Measurements from ENCODE around the gene CARMIL3.
A peak's percentile ranks its signal among the peaks of the same experiment; 100 is the strongest.
"Not testable (repeated sequence)": the region's sequence is repeated elsewhere in the genome, so short reads cannot be mapped to it uniquely, and the experiment has no call there.

The CARMIL3 gene

DNA sequence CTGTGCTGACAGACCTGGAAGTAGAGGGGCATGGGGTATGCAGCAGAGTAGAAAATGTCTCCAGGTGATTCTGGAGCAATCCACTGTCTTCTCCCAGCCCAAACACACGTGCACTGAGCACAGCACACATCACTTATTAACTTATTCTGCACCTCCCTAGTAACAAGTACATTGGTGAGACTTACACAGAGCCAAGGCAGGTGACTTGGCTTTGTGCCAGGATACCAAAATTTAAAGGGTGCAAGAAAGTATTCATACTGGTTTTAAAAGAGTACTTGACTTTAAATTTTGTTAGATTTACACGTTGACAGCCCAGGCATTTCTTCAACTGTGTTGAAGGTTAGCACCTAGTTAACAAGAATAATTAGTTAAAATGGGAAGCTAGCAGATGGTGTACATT lies 11.1 kb upstream of the CARMIL3 start:
- DNase-seq (ENCODE audit: low read depth): no peak

DNA sequence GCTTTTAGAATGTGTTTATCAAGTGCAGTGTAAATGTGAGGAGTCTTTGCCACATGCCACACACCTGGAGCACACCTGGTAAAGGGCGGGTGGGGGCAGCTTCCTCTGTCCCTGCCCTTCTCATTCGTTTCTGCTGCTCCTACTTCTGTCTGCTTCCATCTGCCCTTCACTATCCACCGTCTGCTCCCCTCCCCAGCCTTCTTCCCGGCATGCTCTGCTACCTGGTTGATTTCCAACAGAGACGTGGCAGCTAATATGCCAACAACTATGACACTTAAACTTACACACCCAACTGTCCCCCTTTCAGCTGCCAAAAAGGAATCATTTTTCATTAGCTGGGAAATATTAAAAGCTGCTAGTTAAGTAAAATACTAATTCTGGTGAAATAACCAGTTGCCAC lies 9.1 kb upstream of the CARMIL3 start:
- no peak for DNase-seq (ENCODE audit: low read depth)

DNA sequence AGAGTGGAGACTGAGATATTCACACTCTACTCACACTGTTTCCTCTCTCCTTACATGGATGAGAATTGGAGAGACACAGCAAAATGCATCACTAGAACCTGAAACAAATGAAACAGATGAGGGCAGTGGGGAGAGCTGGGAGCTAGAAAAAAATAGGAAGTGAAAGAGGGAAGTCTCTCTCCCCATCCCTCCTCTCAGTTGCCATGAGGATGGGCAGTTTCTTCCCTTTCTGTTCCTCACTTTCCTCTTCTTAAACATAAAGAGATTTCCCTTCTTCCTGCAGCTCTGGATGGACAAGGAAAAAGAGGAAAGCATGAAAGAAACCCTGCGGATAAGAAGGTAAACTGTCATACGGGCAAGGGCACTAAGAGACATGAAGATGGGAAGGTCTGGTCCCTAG lies 2.8 kb upstream of the CARMIL3 start:
- DNase-seq (ENCODE audit: low read depth): not testable (repeated sequence)

DNA sequence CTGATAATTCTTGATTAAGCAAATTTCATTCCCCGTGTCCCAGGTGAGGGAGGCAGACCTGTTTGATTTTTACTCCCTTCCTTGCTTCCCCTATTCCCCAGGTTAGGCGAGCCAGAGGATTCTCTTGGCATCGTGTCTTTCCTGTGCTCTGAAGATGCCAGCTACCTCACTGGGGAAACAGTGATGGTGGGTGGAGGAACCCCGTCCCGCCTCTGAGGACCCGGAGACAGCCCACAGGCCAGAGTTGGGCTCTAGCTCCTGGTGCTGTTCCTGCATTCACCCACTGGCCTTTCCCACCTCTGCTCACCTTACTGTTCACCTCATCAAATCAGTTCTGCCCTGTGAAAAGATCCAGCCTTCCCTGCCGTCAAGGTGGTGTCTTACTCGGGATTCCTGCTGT lies 1.1 kb upstream of the CARMIL3 start:
- not testable (repeated sequence) for DNase-seq (ENCODE audit: low read depth)

DNA sequence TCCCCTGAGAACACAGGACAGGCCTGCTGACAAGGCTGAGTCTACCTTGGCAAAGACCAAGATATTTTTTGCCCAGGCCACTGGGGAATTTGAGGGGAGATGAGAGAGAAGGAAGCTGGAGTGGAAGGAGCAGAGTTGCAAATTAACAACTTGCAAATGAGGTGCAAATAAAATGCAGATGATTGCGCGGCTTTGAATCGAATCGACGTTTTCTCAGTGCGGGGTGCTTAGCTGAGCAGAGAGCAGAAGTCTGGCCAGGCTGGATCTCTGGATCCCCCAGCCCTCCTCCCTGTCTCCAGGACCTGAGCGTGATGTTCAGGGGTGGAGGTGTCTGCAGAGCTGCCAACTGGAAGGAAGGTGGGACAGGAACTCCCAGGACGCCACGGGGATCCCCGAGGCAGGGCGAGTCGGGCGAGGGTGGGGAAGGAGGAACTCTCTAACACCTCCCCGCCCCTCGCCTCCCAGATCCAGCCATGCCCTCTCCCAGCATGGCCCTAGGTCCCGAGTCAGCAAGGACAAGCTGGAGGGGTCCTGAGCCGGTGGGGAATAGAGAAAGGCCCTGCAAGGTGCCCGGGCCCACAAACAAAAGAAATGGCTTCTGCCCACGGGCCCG lies 527 bp upstream of the CARMIL3 start:
- DNase-seq (ENCODE audit: low read depth): no peak

DNA sequence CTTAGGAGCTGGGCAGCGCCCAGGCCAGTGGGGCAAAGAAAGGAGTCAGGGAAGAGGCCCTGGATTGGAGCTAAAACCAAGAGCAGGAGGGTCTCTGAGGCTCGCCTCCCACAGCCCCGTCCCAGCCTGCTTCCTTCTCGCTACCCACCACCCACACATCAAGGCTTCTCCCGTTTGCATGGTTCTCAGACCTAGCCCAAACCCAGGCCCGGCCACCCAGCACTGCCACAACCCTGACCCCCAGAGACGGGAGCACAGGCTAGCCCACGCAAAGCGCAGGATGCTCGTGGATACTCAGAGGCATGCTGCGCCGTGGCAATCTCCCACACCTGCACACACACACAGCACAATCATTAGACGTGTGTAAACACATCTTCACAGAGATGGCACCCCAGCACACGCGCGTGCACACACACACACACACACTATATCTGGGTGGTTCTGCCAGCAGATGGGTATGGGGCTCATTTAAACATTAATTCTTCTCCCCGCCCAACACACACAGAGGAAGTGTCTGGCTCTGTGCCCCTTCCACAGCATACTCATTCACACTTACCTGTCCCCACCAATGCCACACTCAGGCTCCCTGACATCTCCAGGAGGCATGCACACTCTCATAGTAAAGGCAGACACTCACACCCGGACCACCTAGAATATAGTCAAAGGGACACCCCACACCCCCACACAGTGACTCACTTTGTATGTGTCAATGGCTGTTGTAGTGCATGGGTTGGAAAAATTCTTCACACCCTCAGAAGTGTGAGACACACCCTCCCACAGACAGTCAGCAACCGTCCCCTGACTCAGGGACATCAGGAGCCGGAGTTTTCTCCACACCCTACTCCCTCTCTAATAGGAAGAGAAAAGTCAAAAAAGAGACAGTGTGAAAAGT lies 1.1 kb downstream of the CARMIL3 start:
- DNase-seq (ENCODE audit: low read depth): peak; percentile 17

DNA sequence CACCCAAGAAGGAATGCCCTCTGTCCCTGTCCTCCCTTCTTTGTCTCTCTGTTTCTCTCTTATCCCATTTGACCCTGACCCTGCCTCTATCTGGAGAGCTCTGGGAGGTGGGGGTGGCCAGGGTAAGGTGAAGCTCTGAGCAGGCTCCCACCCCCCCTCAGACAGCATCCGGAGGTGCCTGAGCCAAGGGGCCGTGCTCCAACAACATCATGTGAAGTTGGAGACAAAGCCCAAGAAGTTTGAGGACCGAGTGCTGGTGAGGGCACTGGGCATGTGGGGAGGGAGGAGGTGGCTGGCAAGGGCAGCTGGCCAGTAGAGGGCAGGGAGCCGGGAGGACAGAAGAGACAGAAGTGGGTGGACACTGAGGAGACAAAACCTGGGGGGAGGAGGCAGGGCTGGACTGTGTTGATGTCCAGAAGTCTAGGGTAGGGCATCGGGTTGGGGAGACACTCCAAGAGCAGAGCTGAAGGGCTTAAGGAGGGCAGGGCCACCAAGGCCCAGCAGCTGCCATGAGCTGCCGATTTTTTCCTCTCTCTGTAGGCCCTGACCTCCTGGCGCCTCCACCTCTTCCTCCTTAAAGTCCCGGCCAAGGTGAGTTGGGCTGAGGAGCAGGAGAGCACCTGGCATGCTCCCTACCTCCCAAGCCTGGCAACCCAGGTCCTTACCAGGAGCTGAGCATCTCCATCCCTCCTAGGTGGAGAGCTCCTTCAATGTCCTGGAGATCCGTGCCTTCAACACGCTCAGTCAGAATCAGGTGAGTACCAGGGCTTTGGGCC lies 1.9 kb downstream of the CARMIL3 start:
- no peak for DNase-seq (ENCODE audit: low read depth)

DNA sequence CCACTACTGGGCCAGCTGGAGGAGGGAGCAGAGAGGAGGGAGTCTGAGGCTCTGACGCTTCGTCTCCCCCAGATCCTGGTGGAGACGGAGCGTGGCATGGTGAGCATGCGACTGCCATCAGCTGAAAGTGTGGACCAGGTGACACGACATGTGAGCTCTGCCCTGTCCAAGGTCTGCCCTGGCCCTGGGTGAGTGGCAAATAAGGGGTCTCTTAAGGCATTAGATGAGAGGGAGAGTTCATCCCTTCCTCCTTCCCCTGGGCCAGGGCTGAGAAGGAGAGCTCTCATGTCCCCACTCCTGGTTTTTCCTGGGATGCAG lies 2.5 kb downstream of the CARMIL3 start:
- DNase-seq (ENCODE audit: low read depth): no peak

DNA sequence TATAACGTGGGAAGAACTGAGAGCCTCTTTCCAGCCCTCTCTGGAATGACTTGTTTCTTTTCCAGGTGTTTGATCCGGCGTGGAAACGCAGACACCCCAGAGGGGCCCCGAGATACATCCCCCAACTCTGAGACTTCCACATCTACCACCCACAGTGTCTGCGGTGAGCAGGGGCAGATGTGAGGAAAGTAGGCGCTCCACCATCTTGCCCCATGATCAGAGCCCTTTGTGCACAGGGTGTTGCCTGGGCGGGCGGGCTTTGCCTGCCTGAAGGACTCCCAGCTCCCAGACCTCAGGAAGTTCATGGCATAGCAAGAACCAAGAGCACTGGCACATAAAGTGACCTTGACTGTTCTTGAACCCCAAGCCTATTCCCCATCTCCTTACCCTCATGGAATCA lies 2.8 kb downstream of the CARMIL3 start:
- DNase-seq (ENCODE audit: low read depth): no peak

DNA sequence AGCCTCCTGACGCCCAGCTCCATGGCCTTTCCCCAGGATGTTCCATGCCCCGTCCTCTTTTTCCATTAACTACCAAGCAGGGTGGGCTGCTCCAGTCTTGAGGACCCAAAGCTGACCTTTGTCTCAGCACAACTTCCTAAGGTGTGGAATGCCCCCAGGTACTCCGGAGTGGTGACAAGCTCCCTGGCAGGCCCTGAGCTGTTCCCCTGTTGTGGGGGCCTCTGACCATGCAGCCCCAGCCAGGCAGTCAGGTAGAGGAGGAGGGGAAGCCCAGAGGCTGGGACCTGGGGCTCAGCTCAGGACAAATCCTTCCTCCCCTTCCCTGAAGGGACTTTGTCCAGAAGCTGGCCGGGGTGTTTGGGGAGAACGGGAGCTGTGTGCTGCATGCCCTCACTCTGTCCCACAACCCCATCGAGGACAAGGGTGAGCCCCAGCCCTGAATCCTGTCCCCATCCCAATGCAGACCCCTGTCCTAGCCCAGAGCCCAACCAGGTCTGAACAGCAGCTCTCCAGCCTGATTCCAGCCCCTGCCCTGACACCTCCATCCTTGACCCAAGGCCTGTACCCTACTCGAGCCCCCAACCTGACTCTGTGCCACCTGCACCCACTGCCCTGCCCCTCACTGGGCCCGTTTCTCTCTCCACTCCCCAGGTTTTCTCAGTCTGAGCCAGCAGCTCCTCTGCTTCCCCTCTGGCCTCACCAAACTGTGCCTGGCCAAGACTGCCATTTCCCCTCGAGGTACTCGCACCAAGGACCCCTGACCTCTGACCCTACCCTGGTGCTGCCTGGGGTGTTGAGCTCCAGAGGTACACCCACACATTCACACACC lies 4.4 kb downstream of the CARMIL3 start:
- no peak for DNase-seq (ENCODE audit: low read depth)

DNA sequence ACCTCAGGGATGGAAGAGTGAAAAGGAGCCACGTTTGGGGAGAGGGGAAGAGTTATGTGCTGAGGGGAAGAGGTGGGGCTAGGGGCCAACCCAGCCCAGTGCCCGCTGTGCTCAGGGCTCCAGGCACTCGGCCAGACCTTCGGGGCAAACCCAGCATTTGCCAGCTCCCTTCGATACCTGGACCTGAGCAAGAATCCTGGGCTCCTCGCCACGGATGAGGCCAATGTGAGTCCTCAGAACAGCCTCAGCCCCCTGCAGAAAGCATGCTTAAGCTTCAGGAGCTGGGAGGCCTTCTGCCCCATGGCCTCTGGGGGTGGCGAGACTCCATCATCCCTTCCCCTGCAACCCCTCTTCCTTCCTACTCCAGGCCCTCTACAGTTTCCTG lies 5.0 kb downstream of the CARMIL3 start:
- no peak for DNase-seq (ENCODE audit: low read depth)

DNA sequence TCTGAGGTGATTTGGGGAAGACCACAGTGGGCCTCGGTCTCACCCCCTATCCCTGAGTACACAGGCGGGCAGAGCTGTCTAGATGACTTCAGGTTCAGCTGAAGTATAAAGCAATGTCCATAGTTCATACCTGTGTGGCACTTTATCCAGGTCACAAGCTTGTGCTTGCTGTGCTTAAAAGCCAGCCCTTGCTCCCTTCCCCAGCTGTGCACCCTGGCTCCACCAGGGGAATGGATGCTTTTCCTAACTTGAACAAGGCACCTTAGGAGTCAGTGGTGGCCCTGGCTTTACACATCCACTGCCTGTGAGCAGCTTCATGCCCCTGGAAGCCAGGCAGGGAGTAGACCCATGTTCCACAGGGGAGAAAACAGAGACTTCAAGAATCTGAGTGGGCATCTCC lies 5.5 kb downstream of the CARMIL3 start:
- DNase-seq (ENCODE audit: low read depth): no peak

DNA sequence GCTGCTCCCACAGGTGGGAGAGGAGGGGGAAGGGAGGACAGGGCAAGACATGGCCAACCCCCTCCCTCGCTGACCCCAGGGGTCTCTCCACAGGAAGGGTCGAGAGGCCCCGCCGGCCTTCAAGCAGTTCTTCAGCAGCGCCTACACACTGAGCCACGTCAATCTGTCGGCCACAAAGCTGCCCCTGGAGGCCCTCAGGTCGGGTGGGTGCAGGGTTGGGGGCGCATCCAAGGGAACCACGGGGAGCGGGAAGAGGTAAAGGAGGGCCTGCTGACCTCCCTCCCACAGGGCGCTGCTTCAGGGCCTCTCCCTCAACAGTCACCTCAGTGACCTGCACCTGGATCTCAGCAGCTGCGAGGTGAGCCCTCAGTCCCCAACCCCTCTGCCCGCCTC lies 6.1 kb downstream of the CARMIL3 start:
- DNase-seq (ENCODE audit: low read depth): no peak

DNA sequence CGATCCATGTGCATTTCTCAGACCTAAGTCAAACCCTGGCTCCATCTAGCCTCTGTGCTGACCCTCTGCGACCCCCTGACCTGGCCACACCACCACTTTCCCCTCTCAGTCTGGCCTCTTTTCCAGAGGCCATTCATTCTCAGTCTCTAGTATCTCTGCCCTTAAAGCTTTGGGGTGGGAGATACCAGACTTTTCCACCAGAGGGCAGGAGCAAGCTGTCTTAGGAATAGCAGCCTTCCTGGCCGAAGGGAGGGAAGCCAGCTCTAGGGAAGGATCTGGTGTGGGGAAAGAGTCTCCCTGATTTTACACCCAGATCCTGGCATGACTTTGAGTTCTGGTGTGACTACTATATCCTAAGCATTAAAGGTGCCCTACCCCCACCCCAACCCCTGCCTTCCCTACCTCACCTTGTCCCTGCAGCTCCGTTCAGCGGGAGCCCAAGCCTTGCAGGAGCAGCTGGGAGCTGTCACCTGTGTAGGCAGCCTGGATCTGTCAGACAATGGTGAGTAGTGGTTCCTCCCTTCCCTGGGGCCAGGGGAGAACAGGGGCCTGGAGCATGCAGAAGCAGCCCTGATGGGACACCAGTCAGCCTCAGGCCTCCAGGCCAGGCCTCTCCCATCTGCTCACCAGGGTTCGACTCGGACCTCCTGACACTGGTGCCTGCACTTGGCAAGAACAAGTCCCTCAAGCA lies 6.6 kb downstream of the CARMIL3 start:
- no peak for DNase-seq (ENCODE audit: low read depth)

DNA sequence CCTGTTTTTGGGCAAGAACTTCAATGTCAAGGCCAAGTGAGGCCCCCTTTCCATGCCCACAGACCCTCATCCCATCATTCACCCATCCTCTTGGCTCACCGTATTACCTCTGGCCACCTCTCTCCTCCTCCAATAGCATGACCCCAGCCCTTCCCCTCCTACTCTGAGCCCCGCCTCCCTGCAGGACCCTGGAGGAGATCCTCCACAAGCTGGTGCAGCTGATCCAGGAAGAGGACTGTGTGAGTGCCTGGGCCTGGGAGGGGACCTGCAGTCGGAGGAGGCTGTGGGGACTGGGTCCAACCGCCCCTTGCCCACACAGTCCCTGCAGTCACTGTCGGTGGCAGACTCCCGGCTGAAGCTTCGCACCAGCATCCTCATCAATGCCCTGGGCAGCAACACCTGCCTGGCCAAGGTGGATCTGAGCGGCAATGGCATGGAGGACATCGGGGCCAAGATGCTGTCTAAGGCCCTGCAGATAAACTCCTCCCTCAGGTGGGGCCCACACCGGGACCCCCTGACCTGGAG lies 7.2 kb downstream of the CARMIL3 start:
- DNase-seq (ENCODE audit: low read depth): no peak

DNA sequence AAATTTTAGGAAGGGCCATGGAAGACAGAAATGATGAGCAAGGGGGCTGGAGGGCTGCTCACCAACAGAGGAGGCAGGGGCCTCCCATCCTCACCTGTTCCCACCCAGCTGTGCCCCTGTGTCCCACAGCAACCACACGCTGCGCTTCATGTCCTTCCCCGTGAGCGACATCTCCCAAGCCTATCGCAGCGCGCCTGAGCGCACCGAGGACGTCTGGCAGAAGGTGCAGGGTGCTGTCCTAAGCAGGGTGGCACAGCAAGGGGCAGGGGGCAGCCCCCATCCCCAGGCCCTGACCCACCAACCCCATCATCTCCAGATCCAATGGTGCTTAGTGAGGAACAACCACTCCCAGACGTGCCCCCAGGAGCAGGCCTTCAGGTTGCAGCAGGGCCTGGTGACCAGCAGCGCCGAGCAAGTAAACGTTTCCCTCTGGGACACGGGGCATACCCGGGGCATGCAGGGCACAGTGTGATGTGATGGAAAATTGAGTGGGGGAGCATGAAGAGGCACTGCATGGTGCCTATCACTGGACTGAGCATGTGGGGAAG lies 8.1 kb downstream of the CARMIL3 start:
- no peak for DNase-seq (ENCODE audit: low read depth)

DNA sequence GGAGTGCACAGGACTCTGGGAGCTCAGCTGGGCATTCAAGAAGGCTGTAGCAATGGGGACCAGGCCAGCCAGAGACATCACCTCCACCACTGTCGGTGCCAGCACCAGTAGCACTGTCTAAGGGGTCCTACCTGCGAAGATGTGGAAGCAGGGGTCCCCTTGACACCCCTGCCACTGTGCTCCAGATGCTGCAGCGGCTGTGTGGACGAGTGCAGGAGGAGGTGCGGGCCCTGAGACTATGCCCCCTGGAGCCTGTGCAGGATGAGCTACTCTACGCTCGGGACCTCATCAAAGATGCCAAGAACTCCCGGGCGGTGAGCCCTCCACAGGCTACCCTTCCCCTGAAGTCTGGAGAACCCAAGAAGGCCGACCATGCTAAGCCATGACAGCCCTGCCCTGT lies 8.6 kb downstream of the CARMIL3 start:
- no peak for DNase-seq (ENCODE audit: low read depth)

DNA sequence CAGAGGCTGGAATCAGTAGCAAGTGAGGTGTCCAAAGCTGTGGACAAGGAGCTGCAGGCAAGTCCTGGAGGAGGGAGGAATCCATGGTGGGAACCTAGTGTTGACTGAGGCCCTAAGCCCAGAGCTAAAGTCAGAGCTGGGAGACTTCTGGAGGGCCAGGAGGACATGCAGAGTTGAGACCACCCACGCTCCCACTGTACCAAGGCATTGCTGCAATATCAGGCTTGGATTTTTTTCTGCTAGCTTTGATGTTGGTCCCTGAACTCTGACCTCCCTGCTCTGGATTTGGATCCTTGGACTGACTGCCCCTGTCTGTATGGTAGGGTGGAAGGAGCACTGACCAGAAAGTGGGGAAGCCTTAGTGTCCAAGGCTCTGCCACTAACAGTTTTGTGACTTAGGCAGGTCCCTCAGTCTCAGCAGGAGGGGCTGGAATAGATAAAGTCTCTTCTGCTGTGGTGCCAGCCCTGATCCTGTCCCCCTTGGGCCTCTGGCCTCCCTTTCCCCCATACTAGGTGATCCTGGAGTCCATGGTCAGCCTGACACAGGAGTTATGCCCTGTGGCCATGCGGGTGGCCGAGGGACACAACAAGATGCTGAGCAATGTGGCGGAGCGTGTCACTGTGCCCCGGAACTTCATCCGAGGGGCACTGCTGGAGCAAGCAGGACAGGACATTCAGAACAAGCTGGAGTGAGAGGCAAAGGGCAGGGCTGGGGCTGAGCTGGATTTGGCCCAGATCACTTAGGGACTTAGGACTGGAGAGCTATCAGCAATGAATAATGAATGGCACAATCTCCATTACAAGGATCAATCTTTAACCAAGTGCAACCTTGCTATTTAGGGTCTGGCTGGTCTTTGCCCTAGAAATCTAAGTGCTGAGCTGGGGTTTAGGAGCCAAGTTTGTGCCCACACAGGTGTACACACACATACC lies 9.4 kb downstream of the CARMIL3 start:
- DNase-seq (ENCODE audit: low read depth): no peak

DNA sequence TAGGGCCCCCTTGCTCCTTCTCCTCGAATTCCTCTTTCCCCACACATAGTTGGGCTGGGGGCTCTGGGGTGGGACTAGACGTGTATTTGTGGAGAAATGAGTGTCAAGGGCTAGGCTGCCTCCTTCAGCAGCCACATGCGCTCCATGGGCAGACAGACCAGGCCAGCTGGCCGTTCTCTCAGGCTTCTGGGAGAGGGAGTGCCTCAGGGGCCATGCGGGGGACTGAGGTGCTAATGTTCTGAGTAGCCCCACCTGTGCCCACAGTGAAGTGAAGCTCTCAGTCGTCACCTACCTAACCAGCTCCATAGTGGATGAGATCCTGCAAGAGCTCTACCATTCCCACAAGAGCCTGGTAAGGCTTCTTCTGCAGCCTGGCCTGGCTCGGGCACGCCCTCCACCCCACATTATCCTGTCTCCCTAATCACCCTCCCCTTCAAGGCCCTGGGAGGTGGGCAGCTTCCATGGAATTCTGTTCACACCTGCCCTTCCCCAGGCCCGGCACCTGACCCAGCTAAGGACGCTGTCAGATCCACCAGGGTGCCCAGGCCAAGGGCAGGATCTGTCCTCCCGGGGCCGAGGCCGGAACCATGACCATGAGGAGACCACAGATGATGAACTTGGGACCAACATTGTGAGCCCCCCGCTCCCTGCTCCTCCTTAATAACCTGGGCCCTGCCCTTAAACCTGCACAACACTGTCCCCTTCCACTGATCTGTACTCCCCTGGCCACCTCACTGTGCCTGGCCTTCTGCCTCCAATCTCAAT lies 10.6 kb downstream of the CARMIL3 start:
- DNase-seq (ENCODE audit: low read depth): no peak

All from stimulated activated CD8-positive, alpha-beta memory T cell treated with anti-CD3 and anti-CD28 coated beads, Interleukin-12 subunit alpha, Interleukin-12 subunit beta, amount 100 ng/mL, for 1 hour (primary cell).